H9 (cell line): Measurements from ENCODE around the gene ASTN2. TPM values are rescaled to one million over a fixed set of nuclear protein-coding genes. Genes with fewer than 3 reads are reported as not detected.

Source experiments
- DNase-seq: peaks from one replicate; pipeline ENCODE4 v3.0.0-alpha.2; 2017
- H2AFZ ChIP-seq: one replicate; pipeline ENCODE4 v1.6.1; 2013; ENCODE audit warnings: mild to moderate bottlenecking, low read length, control low read depth, moderate library complexity
- H2AK5ac ChIP-seq: 2 replicates; pipeline ENCODE4 v1.6.1; 2013; ENCODE audit warnings: low read length, control low read depth, mixed read lengths; ENCODE audit not compliant: insufficient read length
- H2BK120ac ChIP-seq: one replicate; pipeline ENCODE4 v1.6.1; 2013; ENCODE audit warnings: low read depth, mild to moderate bottlenecking, low read length, control low read depth, inconsistent platforms; ENCODE audit not compliant: poor library complexity, severe bottlenecking
- H2BK12ac ChIP-seq: 2 replicates; pipeline ENCODE4 v1.6.1; 2013; ENCODE audit warnings: low read length, control low read depth, mixed read lengths, low read depth; ENCODE audit not compliant: insufficient read length
- H2BK15ac ChIP-seq: 2 replicates; pipeline ENCODE4 v1.6.1; 2013; ENCODE audit warnings: low read depth, low read length, control low read depth
- H2BK20ac ChIP-seq: one replicate; pipeline ENCODE4 v1.6.1; 2013; ENCODE audit warnings: low read depth, mild to moderate bottlenecking, low read length, control low read depth, inconsistent platforms; ENCODE audit not compliant: poor library complexity, severe bottlenecking
- H2BK5ac ChIP-seq: 2 replicates; pipeline ENCODE4 v1.6.1; 2013; ENCODE audit warnings: low read length, control low read depth, mixed read lengths; ENCODE audit not compliant: insufficient read length
- H3K14ac ChIP-seq: 2 replicates; pipeline ENCODE4 v1.6.1; 2013; ENCODE audit warnings: low read length, control low read depth; ENCODE audit not compliant: insufficient read depth
- H3K18ac ChIP-seq: 2 replicates; pipeline ENCODE4 v1.6.1; 2013; ENCODE audit warnings: low read depth, mild to moderate bottlenecking, mixed read lengths, low read length, control low read depth; ENCODE audit not compliant: insufficient read length
- H3K23ac ChIP-seq: 2 replicates; pipeline ENCODE4 v1.6.1; 2013; ENCODE audit warnings: low read length, control low read depth, mixed read lengths, low read depth; ENCODE audit not compliant: insufficient read length
- H3K23me2 ChIP-seq: 2 replicates; pipeline ENCODE4 v1.6.1; 2013; ENCODE audit warnings: low read depth, mild to moderate bottlenecking, mixed read lengths, low read length, control low read depth; ENCODE audit not compliant: insufficient read length, poor library complexity, severe bottlenecking
- H3K27ac ChIP-seq: 2 replicates; pipeline ENCODE4 v1.5.1; 2013; ENCODE audit warnings: low read length, control low read depth, mixed read lengths, low read depth; ENCODE audit not compliant: insufficient read length
- H3K27me3 ChIP-seq: 2 replicates; pipeline ENCODE4 v1.6.1; 2013; ENCODE audit warnings: low read length, control low read depth, inconsistent platforms; ENCODE audit not compliant: insufficient read depth
- H3K4ac ChIP-seq: 2 replicates; pipeline ENCODE4 v1.6.1; 2013; ENCODE audit warnings: low read depth, mild to moderate bottlenecking, control low read depth, inconsistent platforms, low read length, moderate library complexity
- H3K4me1 ChIP-seq: 2 replicates; pipeline ENCODE4 v1.6.1; 2013; ENCODE audit warnings: low read length, control low read depth, inconsistent platforms; ENCODE audit not compliant: insufficient read depth
- H3K4me2 ChIP-seq: 2 replicates; pipeline ENCODE4 v1.6.1; 2013; ENCODE audit warnings: low read length, control low read depth, mixed read lengths; ENCODE audit not compliant: insufficient read length, insufficient read depth
- H3K56ac ChIP-seq: 2 replicates; pipeline ENCODE4 v1.6.1; 2013; ENCODE audit warnings: low read depth, mild to moderate bottlenecking, mixed read lengths, low read length, control low read depth; ENCODE audit not compliant: insufficient read length
- H3K79me1 ChIP-seq: 2 replicates; pipeline ENCODE4 v1.6.1; 2013; ENCODE audit warnings: low read depth, mild to moderate bottlenecking, moderate library complexity, low read length, control low read depth, inconsistent platforms; ENCODE audit not compliant: insufficient read depth, poor library complexity, severe bottlenecking
- H3K79me2 ChIP-seq: 2 replicates; pipeline ENCODE4 v1.6.1; 2013; ENCODE audit warnings: low read length, control low read depth, inconsistent platforms; ENCODE audit not compliant: insufficient read depth
- H3K9ac ChIP-seq: 2 replicates; pipeline ENCODE4 v1.6.1; 2013; ENCODE audit warnings: low read length, control low read depth, mixed read lengths; ENCODE audit not compliant: insufficient read length; ENCODE audit errors: extremely low read depth
- H3K9me3 ChIP-seq: one replicate; pipeline ENCODE4 v1.6.1; 2013; ENCODE audit warnings: low read depth, low read length, inconsistent platforms; ENCODE audit not compliant: control insufficient read depth
- H3T11ph ChIP-seq: one replicate; pipeline ENCODE4 v1.6.1; 2013; ENCODE audit warnings: mild to moderate bottlenecking, low read length, control low read depth, inconsistent platforms
- H4K20me1 ChIP-seq: one replicate; pipeline ENCODE4 v1.6.1; 2013; ENCODE audit not compliant: control insufficient read depth, insufficient read length, insufficient read depth
- H4K5ac ChIP-seq: 2 replicates; pipeline ENCODE4 v1.6.1; 2013; ENCODE audit warnings: low read depth, mild to moderate bottlenecking, mixed read lengths, low read length, control low read depth; ENCODE audit not compliant: insufficient read length
- H4K8ac ChIP-seq: replicated peaks from 2 replicates; pipeline ENCODE4 v1.6.1; 2013; ENCODE audit warnings: low read length, control low read depth, mixed read lengths, low read depth; ENCODE audit not compliant: insufficient read length
- H4K91ac ChIP-seq: 2 replicates; pipeline ENCODE4 v1.6.1; 2013; ENCODE audit warnings: low read depth, mild to moderate bottlenecking, moderate library complexity, mixed read lengths, low read length, control low read depth; ENCODE audit not compliant: insufficient read length
- H3K27ac Mint-ChIP-seq, 3 experiments: 2 replicates in 2 of 3; 3 replicates in 1 of 3; pipeline ENCODE4 v1.8.0; 2020 to 2021; ENCODE audit warnings: mixed read lengths in 3 of 3, mild to moderate bottlenecking in 1 of 3, moderate library complexity in 1 of 3
- H3K27me3 Mint-ChIP-seq: 2 replicates; pipeline ENCODE4 v1.8.0; 2021; ENCODE audit warnings: low read depth, mild to moderate bottlenecking, moderate library complexity, mixed read lengths
- H3K36me3 Mint-ChIP-seq, 3 experiments: 2 replicates in 2 of 3; 3 replicates in 1 of 3; pipeline ENCODE4 v1.8.0; 2020 to 2021; ENCODE audit warnings: low read depth in 3 of 3, mixed read lengths in 3 of 3; ENCODE audit not compliant: insufficient read depth in 1 of 3
- H3K4me1 Mint-ChIP-seq, 2 experiments: 2 replicates each; pipeline ENCODE4 v1.8.0; 2020; ENCODE audit warnings: mixed read lengths in 2 of 2
- H3K4me3 Mint-ChIP-seq, 2 experiments: 2 replicates in 1 of 2; 3 replicates in 1 of 2; pipeline ENCODE4 v1.8.0; 2020 to 2021; ENCODE audit warnings: mild to moderate bottlenecking in 2 of 2, mixed read lengths in 2 of 2, moderate library complexity in 1 of 2
- H3K9me3 Mint-ChIP-seq, 2 experiments: 2 replicates in 1 of 2; 3 replicates in 1 of 2; pipeline ENCODE4 v1.8.0; 2020; ENCODE audit warnings: mild to moderate bottlenecking in 2 of 2, mixed read lengths in 2 of 2, moderate library complexity in 1 of 2
- CTCF ChIP-seq: fragments of 200-600 bp; sonication (generic); conservative IDR thresholded peaks from 3 replicates; pipeline ENCODE4 v1.8.0; 2021; ENCODE audit warnings: antibody characterized with exemption, mild to moderate bottlenecking
- whole genome bisulfite sequencing: extraction: QIAGEN DNeasy Blood & Tissue Kit; methylation state at CpG from one replicate; pipeline ENCODE4 v1.1.7; 2013; ENCODE audit warnings: missing lambda C conversion rate, low lambda C conversion rate, mixed read lengths; ENCODE audit not compliant: insufficient read length; ENCODE audit errors: extremely low coverage; 5-methylcytosine and 5-hydroxymethylcytosine counted together
- total RNA-seq: library from RNA; stranded (reverse); gene quantifications from 2 replicates; pipeline ENCODE4 v1.2.1, GENCODE V29; 2021

The ASTN2 gene
- total RNA-seq, 1 experiment from 2014 or later: 9.7 TPM

GRCh38 chr9:116855881-116856662, 558.8 kb downstream of the ASTN2 start:
- no peak overlapping the region for H3T11ph ChIP-seq
- H3K9me3 ChIP-seq: no peaks in the 10 kb centered on the region
- no peaks in the 10 kb centered on the region for H3K79me2 ChIP-seq
- H2BK20ac ChIP-seq: no peak overlapping the region
- H3K36me3 Mint-ChIP-seq: no peaks in the 10 kb centered on the region
- H2AK5ac ChIP-seq: no peak overlapping the region
- no CpG with 5 or more reads among the region's 4 CpGs for WGBS
- H3K56ac ChIP-seq: no peak overlapping the region
- no peak overlapping the region for H3K27ac ChIP-seq
- no peak overlapping the region for H3K4ac ChIP-seq
- H4K8ac ChIP-seq: no peak overlapping the region
- no peak overlapping the region for H3K14ac ChIP-seq
- no peak overlapping the region for H3K4me2 ChIP-seq
- no peak overlapping the region for H2BK120ac ChIP-seq
- no peak for TF ChIP-seq CTCF
- no peak overlapping the region for H3K9ac ChIP-seq
- no peaks in the 10 kb centered on the region for H3K23me2 ChIP-seq
- no peak for DNase-seq
- no peak overlapping the region for H3K27ac Mint-ChIP-seq
- no peaks in the 10 kb centered on the region for H4K20me1 ChIP-seq
- H3K27me3 ChIP-seq: no peaks in the 10 kb centered on the region
- H3K9me3 Mint-ChIP-seq: no peaks in the 10 kb centered on the region
- no peak overlapping the region for H4K91ac ChIP-seq
- no peak overlapping the region for H2BK5ac ChIP-seq
- no peaks in the 10 kb centered on the region for H3K79me1 ChIP-seq
- no peaks in the 10 kb centered on the region for H3K27me3 Mint-ChIP-seq
- no peaks in the 10 kb centered on the region for H3K4me1 ChIP-seq
- H3K23ac ChIP-seq: no peak overlapping the region
- no peak overlapping the region for H3K18ac ChIP-seq
- no peak overlapping the region for H2BK12ac ChIP-seq
- no peak overlapping the region for H2AFZ ChIP-seq
- no peak overlapping the region for H3K4me3 Mint-ChIP-seq
- H4K5ac ChIP-seq: no peak overlapping the region
- H3K4me1 Mint-ChIP-seq: peaks cover 15 to 16% of the 10 kb centered on the region in 2 experiments
- H2BK15ac ChIP-seq: no peak overlapping the region
